Measurements from ENCODE around the gene NAV3. TPM values are rescaled to one million over a fixed set of nuclear protein-coding genes. Genes with fewer than 3 reads are reported as not detected.
"Not testable (repeated sequence)": the region's sequence is repeated elsewhere in the genome, so short reads cannot be mapped to it uniquely, and the experiment has no call there.

The NAV3 gene
- total RNA-seq, 2 donors from 2014 or later, result 2.6 to 6.6 TPM

DNA sequence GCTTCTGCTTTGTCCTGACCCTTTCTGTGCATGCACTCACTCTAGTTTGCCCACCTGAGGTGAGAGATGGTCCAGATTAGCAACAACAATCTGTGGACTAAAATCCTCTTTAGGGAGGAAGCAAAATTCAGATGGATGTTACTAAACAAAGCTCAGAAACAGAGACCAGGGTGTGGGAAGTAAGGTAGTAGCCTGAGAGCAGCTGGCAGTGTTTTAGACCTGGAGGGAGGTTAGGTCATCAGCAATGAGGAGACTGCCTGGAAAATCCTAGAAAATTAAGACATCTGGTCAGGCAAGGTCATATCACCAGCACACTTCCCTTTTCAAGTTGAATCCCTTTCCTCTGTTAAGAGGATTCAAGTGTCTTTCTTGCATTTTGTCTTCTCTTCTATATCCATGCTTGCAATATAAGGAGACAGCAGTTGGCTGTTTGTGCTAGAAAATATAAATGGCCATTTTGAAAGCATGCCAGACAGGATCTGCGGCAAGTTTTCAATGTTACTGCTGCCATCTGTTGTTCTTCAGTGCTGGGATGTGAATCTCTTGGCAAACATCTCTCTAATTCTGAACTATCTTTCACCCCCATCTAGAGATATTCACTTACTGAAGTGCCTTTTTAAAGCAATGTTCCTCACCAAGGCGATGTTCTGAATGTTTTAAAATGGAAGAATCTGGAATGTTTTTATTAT is 266.4 kb downstream of the NAV3 start:
- no peak for DNase-seq
- WGBS, 2 donors, result 33 to 41% methylated on average over 2 of the region's 2 CpGs
- Histone ChIP-seq H3K36me3 (replicated peaks in 1 of 2; ENCODE audit: insufficient read depth in 1 of 2, low read depth in 2 of 2) (no peaks in the 10 kb centered on the region), H3K4me1 (no peaks in the 10 kb centered on the region), H3K27ac (no peak overlapping the region), H3K9me3 (no peaks in the 10 kb centered on the region), H3K4me3 (no peak overlapping the region), H3K27me3 (no peaks in the 10 kb centered on the region)
- TF ChIP-seq POLR2A (IDR thresholded peaks at IDR 0.05), result no peak
- TF ChIP-seq, protein P1, sequence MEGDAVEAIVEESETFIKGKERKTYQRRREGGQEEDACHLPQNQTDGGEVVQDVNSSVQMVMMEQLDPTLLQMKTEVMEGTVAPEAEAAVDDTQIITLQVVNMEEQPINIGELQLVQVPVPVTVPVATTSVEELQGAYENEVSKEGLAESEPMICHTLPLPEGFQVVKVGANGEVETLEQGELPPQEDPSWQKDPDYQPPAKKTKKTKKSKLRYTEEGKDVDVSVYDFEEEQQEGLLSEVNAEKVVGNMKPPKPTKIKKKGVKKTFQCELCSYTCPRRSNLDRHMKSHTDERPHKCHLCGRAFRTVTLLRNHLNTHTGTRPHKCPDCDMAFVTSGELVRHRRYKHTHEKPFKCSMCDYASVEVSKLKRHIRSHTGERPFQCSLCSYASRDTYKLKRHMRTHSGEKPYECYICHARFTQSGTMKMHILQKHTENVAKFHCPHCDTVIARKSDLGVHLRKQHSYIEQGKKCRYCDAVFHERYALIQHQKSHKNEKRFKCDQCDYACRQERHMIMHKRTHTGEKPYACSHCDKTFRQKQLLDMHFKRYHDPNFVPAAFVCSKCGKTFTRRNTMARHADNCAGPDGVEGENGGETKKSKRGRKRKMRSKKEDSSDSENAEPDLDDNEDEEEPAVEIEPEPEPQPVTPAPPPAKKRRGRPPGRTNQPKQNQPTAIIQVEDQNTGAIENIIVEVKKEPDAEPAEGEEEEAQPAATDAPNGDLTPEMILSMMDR (IDR thresholded peaks at IDR 0.05), result no peak
- no peak for ATAC-seq
- intact Hi-C loops (cut with DNase I), result no loop called here

DNA sequence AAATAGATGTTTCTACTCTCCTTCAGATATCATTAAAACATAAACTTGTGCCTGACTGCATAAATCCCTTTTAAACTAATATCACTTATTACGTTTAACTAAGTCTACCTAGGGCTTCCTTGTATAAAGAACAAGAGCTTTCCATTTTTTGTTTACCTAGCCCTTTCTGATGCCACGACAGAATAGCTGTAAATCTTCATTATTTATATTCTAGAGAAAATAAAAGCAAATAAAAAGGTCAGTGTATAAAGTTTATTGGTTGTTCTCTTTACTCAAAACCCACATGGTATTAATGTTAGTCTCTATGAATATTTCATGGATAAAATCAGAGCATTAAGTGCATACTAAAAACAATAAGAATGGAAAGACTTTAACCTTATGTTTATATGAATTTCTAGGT is 269.1 kb downstream of the NAV3 start:
- intact Hi-C loops (cut with DNase I), result no loop called here
- TF ChIP-seq POLR2A (IDR thresholded peaks at IDR 0.05), result no peak
- TF ChIP-seq, protein P1 (IDR thresholded peaks at IDR 0.05), result no peak
- no peak for ATAC-seq

DNA sequence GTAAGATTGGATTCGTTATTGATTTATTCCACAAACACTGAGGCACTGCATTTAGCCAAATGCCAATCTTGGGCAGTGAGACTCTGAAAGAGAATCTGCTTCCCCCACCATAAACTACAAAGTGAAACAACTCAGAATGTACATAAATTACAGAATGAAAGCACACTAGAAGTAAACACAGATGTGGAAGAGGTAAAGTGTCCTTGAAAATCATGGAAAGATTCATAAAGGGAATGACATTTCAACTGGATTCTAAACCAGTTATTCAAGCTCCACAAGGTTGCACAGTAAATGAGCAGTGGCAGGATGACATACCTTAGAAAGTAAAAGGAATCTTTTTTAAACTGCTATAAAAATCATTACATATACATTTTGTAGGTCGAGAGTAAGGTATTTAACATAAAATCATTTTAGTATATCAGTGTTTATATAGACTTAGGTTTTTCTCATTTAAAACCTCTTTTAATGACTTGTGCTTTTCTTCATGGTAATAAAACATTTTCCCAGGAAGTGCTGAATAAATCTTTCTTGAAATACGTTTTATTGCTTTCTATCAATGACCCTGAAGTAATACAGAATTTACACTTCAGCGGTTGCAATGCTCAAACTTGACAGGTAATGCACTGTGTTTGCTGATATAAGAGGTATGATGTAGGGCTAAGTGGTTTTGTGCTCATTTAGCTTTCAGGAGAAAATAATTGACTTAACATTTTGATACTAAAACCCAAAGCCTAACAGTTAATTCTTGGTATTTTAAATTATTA is 270.6 kb downstream of the NAV3 start:
- WGBS, 2 donors, result 14 to 15% methylated on average over 4 of the region's 4 CpGs
- H3K36me3 ChIP-seq (replicated peaks in 1 of 2; ENCODE audit: insufficient read depth in 1 of 2, low read depth in 2 of 2), result no peaks in the 10 kb centered on the region
- no peak for ATAC-seq

More for the DNA sequence above, 269.1 kb downstream of the NAV3 start:
- Histone ChIP-seq H3K4me1 (no peaks in the 10 kb centered on the region), H3K27ac (no peak overlapping the region), H3K9me3 (no peaks in the 10 kb centered on the region), H3K27me3 (no peaks in the 10 kb centered on the region), H3K36me3 (replicated peaks in 1 of 2; ENCODE audit: insufficient read depth in 1 of 2, low read depth in 2 of 2) (no peaks in the 10 kb centered on the region), H3K4me3 (no peak overlapping the region)
- WGBS, 2 donors, result 37 to 43% methylated on average over 2 of the region's 2 CpGs
- DNase-seq, result no peak

DNA sequence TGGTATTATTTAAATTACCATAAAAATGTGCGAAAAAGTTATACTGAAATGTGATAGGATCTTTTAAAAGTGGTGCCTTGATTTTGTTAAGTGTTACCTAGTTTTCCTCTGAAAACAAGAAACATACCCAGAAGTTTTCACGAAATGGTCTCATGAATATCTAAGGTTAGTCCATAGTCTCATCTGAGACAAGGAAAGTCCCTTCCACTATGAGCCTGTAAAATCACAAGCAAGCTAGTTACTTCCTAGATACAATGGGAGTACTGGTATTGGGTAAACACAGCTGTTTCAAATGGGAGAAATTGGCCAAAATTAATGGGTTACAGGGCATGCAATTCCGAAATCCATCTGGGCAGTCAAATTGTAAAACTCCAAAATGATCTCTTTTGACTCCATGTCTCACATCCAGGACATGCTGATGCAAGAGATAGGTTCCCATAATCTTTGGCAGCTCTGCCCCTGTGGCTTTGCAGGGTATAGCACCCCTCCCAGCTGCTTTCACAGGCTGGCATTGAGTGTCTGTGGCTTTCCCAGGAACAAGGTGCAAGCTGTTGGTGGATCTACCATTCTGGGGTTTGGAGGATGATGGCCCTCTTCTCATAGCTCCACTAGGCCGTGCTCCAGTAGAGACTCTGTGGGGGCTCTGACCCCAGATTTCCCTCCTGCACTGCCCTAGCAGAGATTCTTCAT is 271.4 kb downstream of the NAV3 start:
- ATAC-seq (no peak), DNase-seq (no peak)
- Histone ChIP-seq H3K27ac (no peak overlapping the region), H3K4me3 (no peak overlapping the region), H3K36me3 (replicated peaks in 1 of 2; ENCODE audit: insufficient read depth in 1 of 2, low read depth in 2 of 2) (no peaks in the 10 kb centered on the region), H3K4me1 (no peaks in the 10 kb centered on the region), H3K9me3 (no peaks in the 10 kb centered on the region), H3K27me3 (no peaks in the 10 kb centered on the region)
- WGBS, 2 donors, result 49 to 55% methylated on average over 4 of the region's 4 CpGs
- TF ChIP-seq, protein P1 (IDR thresholded peaks at IDR 0.05), result no peak
- no peak for TF ChIP-seq POLR2A (IDR thresholded peaks at IDR 0.05)
- intact Hi-C loops (cut with DNase I), result no loop called here

More for the DNA sequence above, 270.6 kb downstream of the NAV3 start:
- Histone ChIP-seq H3K4me1 (no peaks in the 10 kb centered on the region), H3K4me3 (no peak overlapping the region), H3K27me3 (no peaks in the 10 kb centered on the region), H3K27ac (no peak overlapping the region), H3K9me3 (no peaks in the 10 kb centered on the region)
- intact Hi-C loops (cut with DNase I), result no loop called here
- no peak for TF ChIP-seq POLR2A (IDR thresholded peaks at IDR 0.05)
- TF ChIP-seq, protein P1 (IDR thresholded peaks at IDR 0.05), result no peak
- no peak for DNase-seq

DNA sequence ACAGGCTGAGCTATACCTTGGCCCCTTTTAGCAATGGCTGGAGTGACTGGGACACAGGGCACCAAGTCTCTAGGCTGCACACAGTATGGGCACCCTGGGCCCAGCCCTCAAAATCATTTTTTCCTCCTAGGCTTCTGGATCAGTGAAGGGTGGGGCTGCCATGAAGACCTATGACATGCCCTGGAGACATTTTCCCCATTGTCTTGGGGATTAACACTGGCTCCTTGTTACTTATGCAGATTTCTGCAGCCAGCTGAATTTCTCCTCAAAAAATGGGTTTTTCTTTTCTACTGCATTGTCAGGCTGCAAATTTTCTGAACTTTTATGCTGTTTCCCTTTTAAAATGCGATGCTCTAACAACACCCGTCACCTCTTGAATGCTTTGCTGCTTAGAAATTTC is 272.1 kb downstream of the NAV3 start:
- DNase-seq; intact Hi-C loops (cut with DNase I); ATAC-seq; H3K4me1 ChIP-seq; H3K36me3 ChIP-seq (replicated peaks in 1 of 2; ENCODE audit: insufficient read depth in 1 of 2, low read depth in 2 of 2); H3K4me3 ChIP-seq; H3K27ac ChIP-seq; H3K9me3 ChIP-seq; H3K27me3 ChIP-seq: not testable (repeated sequence)
- WGBS, 2 donors, result 86 to 91% methylated on average over 2 of the region's 2 CpGs

All from body of pancreas (tissue), 4 donors.